Activated gamma-delta T cell (primary cell): ENCODE measurements around the gene ZNF558.

Source experiments
- DNase-seq: peaks from one replicate; lab custom pipeline; 2025; lab: John Stamatoyannopoulos, UW
- total RNA-seq, 2 donors: gene quantifications; one replicate each; lab custom pipeline; 2026; lab: John Stamatoyannopoulos, UW

Gene ZNF558
- 91.7 to 105 reads per million in 2 donors for total RNA-seq

DNA sequence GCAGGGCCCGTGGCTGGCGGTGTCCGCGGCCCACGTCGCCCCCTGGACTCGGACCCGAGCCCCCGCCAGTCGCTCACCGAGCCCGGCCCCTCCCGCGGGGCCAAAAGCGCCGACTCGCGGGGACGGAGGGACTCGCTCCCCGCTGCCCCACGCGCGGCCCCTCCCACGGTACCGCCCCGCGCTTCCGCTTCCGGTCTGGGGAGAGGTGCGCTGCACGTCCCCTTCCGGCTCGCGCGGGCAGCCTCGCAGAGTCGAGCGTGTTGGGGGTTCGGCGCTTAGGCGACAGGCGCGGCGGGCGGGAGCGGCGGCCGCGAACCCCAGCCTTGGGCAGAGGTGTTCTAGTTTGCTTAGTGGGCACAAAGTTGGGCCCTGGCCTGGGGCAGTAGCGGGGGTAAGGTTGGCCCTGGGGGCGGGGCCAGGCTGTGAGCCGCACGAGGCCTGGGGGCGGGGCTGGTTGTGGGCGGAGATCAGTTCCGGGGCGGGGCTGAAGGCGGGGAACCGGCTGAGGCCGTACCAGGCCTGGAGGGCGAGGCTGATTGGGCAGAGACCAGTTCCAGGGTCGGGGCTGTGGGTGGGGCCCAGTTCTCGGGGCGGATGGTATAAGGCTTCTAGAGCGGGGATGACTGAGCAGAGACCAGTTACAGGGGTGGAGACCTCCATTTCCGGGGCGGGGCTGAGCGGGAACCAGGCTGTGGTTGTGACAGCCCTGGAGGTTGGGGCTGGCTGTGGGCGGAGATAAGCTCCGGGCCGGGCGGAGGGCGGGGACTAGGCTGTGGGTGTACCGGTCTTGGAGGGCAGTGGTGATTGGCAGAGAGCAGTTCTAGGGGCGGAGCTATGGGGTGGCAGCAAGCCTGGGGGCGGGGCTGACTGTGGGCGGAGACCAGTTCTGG, at the start of gene ZNF558, which contains the start of gene MBD3L1:
ZNF558 (minus strand) TSS at position 173 of the 890 bp plus-strand sequence. CDS start 9,645 bp downstream, outside the sequence.
MBD3L1 (plus strand) TSS at position 246 of the 890 bp plus-strand sequence. CDS start 10,302 bp downstream, outside the sequence.
- peak; percentile 99 for DNase-seq

DNA sequence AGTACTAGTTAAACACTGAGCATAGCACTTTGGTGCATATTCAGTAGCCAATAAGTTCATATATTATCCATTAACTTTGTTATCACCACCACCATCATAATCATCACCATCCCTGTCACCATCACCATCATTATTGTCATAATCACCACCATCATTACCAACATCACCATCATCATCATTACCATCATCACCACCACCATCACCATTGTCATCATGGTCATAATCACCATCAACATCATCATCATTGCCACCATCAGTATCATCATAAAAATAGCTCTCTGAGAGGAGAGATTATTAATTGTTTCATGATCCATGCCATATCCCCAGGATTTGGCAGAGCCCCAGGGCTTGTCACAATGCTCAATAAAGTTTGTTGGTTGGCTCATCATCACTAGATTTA, 49.4 kb upstream of the ZNF558 start:
- no peak for DNase-seq

DNA sequence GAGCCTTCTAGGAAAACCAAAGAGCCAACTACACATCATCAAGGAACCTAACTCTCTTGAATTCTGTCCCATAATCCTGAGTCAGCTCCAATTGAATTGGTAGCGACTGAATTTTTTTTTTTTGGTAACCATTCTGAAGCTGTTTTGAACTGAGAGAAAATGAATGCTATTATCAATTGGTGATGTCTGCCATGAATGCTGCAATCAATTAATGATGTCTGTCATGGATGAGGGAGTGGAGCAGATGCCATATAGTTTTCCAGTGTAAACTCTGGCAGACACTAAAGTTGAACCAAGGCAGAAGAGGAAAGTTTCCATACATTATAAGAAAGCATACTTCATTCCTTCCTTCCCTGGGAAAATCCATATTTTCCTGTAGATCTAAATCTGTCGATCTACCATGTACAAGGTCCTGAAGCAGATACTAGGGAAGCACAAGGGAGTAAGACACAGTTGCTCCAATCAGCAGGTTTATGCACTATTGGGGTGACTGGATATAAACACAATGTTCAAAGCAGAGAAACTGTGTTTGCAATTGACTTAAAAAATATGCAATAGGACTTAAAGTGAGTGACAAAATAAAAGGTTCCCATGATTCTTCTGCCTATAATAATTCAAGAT, 48.9 kb upstream of the ZNF558 start:
- DNase-seq = no peak

DNA sequence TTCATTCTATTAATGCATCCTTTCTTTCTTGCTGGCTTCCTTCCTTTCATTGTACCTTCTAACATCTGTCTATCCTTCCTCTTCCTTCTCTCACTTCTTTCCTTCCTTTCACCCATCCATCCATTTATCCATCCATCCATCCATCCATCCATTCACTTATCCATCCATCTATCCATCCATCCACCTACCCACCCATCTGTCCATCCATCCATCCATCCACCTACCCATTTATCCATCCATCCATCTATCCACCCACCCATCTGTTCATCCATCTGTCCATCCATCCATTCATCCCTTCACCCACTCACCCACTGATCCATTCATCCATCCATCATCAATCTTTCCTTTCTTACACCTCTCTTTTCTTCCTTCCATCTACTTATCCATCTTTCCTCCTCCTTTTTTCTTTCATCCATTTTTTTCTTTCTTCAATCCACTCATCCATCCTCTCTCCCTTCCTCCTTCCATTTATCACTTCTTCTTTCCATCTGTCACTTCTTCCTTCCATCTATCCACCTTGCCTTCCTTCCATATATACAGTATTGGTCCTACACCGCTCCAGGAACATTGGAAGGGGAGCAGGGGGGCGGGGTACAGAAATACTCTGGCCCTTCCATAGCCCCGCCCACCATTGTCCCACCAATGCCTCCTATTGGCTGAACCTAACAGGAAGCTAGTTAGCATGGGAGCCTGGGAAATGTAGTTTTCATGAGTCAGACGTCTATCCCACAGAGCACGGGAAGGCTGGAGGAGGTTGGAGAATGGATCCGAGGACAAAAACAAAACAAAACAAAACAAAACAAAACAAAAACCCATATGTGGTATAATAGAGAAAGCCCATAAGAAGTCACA, 46.0 kb upstream of the ZNF558 start:
- no peak for DNase-seq

DNA sequence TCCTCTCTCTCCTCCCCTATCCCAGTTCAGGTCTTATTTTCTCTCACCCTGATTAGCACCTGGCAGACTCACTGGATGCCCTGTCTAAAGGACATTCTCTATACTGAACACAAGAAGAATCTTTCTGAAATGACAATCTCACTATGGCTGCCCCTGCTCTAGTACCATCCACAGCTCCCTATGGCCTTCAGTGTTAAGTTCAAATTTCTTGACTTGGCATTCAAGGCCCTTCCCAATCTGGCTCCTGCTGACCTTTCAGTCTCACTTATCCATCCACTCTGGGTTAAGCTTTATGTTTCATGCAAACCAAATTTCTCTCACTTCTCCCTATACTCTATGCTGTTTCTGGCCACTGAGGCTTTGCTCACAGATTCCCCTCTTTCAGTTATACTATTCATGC, 34.2 kb upstream of the ZNF558 start:
- no peak for DNase-seq

DNA sequence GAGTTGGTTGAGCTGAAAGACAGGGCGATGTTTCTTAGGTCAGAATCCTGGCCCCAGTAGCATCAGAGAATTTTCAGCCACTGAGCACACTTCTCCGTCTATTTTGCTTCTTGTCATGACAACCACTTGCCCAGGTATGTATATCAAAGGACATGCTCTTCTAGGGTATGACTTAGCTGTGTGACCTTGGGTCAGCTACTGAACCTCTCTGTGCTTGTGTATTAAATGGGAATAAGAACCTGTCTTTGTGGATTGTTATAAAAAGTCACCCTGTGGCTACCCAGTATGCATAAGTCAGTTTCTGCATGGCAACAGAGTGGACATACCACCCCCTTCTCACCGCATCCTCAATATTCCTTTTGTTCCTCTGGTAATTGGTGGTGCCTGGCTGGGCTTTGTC, 26.2 kb upstream of the ZNF558 start:
- no peak for DNase-seq

DNA sequence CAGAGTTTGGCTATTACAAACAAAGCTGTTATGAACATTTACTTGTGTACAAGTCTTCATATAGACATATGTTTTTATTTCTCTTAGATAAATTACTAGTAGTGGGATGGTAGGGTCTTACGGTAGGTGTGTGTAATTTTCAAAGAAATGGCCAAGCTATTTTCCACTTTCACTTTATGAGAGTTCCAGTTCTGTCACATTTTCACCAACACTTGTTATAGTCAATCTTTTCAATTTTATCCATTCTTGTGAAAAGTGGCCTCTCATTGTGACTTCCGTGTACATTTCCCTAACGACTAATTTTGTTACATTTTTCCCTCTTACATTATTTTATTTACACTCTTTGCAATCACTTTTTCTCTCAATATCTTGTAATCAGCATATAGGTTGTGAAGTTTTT, 18.4 kb upstream of the ZNF558 start:
- no peak for DNase-seq

DNA sequence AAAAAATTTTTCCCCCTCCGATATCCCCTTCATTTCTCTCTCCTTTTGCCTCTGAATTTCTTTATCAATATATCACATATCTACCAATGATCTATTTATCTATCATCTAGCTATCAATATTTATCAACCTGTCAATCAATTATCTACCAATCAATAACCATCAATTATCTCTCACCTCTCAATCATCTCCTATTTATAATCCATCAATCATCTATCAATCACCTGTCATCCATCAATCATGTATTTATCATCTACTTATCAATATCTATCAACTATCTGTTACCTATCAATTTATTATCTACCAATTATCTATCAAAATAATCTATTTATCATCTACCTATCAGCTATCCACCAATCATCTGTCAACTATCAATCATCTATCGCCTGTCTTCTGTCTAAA, 17.1 kb upstream of the ZNF558 start:
- no peak for DNase-seq

DNA sequence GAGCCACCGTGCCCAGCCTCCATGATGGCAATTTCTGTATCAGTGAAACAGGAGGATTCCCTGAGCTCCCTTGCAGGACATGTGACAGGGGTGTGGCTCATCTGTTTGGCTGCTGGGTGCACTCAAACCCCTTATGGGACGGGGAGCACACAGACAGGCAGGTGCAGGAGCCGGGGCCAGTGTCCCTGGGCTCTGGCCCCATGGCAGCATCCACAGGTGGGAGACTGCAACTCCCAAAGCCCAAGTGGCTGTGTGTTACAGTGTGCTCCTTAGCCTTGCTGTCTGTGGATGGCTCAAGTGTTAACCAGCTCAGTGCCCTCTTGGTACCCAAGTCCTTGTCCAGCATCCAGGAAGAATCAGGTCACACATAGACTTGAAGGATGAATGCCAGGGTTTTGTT, 14.7 kb upstream of the ZNF558 start:
- DNase-seq = no peak

DNA sequence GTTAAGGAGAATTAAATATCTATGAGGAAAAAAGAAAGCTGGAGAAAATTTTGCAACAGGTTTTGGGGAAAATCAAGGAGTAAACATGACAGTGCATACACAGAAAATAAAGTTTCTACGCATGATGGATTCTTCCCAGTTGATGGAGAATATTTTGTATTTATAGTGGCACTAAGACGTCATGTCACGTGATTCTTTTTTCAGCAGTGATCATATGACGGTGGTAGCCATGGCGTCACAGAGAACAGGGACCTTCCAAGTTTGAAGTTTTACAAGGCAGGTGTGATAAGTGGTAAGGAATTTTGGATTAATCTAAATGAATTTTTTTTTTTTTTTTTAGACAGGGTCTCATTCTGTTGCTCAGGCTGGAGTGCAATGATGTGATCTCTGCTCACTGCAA, 8.6 kb upstream of the ZNF558 start:
- DNase-seq = no peak

DNA sequence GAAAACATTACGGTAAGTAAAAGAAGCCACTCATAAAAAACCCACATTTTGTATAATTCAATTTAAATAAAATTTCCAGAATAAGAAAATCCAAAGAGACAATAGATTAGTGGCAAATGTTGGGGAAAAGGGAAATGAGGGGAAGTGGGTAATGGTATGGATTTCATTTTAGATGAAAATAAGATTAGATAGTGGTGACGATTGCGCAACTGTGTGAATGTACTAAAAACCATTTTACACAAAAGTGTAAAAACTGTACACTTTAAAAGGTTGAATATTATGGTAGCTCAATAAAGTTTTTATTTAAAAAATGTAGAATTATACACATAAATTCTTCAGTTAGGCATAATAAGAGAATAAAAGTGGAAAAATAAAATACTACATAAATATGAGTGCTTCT, 3.8 kb upstream of the ZNF558 start:
- DNase-seq = no peak

DNA sequence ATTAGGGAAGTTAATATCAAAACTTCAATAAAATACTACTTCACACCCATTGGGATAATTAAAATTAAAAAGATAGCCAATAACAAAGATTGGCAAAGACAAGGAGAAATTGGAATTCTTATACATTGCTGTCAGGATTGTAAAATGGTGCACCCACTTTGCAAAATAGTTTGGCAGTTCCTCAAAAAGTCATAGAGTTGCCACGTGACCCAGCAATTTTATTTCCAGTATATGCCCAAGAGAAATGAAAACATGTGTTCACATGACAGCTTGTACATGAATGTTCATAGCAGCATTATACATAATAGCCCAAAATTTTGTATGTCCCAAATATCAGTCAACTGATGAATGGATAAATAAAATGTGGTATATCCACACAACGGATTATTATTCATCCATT, 3.3 kb upstream of the ZNF558 start:
- DNase-seq = no peak

DNA sequence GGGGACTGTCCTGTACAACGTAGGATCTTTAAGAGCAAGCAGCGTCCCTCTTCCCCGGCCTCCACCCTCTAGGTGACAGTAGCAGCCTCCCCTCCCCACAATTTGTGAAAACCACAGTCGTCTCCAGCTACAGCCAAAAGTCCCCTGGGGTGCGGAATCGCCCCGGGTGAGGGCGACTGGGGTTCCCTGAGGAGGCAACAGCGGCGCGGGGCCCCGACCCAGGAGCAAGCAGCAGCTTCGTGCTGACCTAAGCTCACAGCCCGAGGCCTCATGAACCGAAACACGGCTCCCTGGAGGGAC, 322 bp downstream of the ZNF558 start:
- DNase-seq = no peak

DNA sequence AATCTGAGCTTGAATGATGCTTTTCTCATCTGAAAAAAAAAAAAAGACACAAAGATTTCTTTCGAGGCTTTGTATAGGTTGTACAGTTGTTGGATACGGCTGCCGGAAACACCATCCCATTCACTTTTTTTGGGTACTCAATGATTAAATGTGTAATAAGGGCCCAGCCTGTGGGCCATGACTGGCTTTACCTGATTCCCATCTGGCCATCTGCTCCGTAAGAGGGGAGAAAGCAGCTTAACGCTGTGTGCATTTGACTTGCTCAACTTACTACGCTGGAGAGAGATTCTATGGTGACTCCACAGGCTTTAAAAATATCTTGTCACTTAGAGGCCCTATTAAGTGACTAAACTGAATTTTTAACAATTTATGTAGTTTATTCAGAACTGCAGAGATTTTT, 731 bp downstream of the ZNF558 start:
- no peak for DNase-seq

DNA sequence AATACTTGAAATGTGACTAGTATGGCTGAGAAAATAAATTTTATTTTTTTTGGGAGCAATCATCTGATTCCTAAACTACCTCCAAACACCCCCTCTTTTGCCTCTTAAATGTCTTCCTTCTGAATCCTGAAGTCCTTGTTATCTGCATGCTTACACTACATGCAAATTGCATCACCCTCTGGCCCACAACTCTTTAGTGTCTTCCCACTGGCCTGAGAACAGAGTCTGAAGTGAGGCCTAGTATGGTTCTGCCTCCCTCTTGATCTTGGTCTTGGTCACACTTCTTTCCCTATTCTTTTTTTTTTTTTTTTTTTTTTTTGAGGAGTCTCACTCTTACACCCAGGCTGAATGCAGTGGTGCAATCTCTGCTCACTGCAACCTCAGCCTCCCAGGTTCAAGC, 4.8 kb downstream of the ZNF558 start:
- DNase-seq = no peak

DNA sequence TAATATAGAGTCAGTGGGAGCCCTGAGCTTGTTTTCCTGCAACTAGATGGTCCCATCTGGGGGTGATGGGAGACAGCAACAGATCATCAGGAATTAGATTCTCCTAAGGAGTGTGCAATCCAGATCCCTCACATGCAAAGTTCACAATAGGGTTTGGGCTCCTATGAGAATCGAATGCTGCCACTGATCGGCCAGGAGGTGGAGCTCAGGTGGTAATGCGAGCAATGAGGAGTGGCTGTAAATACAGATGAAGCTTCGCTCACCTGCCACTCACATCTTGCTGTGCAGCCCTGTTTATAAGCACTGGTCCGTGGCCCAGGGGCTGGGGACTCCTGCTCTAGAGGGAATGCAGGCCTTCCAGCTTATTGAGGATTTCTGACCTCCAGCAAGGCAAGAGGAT, 5.7 kb downstream of the ZNF558 start:
- DNase-seq = no peak

DNA sequence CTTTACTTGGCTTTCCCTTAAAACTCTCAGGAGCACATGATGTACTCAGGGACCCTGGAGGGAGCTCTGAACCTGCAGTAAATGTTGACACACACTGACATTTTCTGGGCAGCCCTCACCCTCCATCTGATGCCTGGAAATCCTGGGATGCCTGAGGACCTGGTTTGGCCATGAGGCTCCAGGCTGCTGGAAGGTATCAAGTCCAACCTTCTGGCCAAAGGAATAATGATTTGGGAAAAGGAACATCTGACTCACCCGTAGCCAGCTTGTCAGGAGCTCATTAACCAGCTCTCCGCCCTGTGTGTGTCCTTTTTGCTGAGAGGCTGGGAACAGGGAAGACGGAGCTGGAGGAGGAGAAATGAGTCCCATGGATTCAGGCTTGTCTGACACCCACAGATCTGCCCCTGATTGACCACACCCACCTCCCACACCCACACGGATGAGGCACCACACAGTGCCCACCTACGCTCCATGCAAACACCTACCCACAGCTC, 10.3 kb downstream of the ZNF558 start:
- DNase-seq = no peak

DNA sequence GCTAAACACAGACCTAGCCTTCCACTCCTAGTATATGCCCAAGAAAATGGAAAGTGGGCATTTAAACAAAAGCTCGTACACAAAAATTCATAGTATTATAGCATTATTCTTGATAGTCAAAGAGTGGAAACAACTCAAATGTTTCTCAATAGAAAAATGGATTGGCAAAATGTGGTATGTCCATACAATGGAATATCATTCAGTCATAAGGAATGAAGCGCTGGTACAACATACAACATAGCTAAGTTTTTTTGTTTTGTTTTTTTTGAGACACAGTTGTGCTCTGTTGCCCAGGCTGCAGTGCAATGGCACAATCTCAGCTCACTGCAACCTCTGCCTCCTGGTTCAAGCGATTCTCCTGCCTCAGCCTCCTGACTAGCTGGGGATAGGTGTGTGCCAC, 11.9 kb downstream of the ZNF558 start:
- no peak for DNase-seq

DNA sequence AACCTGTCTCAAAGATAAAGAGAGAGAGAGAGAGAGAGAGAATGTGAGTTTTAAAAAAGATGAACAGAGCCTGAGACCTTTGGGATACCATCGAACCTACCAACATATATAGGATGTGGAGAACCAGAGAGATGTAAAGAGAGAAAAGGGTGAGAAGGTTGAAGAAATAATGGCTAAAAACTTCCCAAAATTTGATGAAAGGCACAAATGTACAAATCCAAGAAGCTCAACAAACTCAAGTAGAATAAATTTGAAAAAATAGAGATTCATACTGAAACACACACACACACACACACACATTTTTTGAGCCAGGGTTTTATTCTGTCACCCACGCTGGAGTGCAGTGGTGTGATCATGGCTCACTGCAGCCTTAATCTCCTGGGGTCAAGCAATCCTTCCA, 16.3 kb downstream of the ZNF558 start:
- no peak for DNase-seq

DNA sequence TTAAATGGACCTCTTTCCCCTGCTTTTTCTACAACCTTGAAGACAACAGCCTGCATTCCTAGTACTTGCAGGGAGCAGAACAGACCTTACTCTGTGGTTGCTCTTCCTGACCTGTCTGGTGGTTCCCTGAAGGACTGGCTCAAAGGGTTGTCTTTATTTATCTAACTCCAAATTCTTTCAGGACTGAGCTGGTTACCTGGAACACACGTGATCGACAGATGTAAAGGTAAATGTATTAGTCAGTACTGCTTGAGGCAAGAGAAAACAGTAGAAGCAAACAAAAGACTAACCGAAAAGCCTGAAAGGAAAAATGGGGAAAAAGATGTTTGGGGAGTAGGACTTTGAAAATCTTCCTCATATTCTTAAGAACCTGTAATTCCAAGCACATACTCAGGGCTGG, 17.9 kb downstream of the ZNF558 start:
- no peak for DNase-seq

DNA sequence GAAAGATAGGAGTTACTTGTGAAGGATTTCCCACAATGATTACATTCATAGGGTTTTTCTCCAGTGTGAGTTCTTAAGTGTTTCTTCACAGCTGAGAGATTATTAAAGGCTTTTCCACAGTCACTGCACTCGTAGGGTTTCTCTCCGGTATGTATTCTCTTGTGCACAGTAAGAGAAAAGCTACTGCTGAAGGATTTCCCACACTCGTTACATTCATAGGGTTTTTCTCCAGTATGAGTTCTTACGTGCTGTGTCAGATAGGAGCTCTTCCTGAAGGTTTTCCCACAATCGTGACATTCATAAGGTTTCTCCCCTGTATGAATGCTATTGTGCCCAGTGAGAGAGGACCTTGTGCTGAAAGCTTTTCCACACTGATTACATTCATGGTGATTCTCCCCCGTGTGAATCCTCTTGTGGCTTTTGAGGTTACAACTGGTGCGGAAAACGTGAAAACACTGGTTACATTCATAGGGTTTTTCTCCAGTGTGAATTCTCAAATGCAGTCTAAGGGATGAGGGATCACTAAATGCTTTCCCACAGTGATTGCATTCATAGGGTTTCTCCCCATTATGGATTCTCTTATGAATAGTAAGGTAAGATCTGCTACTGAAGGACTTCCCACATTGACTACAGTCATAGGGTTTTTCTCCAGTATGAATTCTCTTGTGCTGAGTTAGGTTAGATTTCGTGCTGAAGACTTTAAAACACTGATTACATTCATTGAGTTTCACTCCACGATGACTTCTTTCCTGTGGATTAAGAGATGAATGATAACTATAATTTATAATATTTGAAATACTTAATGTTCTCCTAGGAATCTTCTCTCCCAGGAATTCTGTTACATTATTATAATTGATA, 20.6 kb downstream of the ZNF558 start:
- DNase-seq = no peak
